Trophoblast cell (in vitro differentiated cells and primary cell): Measurements from ENCODE around the gene EDNRA.

ENCODE experiments used
- DNase-seq, 2 donors: peaks; one replicate each; pipeline ENCODE4 v3.0.0-alpha.2; 2016
- H2AFZ ChIP-seq: 2 replicates; pipeline ENCODE4 v1.6.1; 2013; ENCODE audit warnings: low read length, moderate library complexity, mild to moderate bottlenecking; ENCODE audit not compliant: insufficient read depth, poor library complexity
- H2AK5ac ChIP-seq: 2 replicates; pipeline ENCODE4 v1.6.1; 2013; ENCODE audit warnings: mild to moderate bottlenecking, low read length
- H2BK120ac ChIP-seq: 2 replicates; pipeline ENCODE4 v1.6.1; 2013; ENCODE audit warnings: low read length, mild to moderate bottlenecking, moderate library complexity; ENCODE audit not compliant: insufficient read depth, poor library complexity
- H2BK12ac ChIP-seq: 2 replicates; pipeline ENCODE4 v1.6.1; 2013; ENCODE audit warnings: mild to moderate bottlenecking, low read length, moderate library complexity
- H2BK5ac ChIP-seq: 2 replicates; pipeline ENCODE4 v1.6.1; 2013; ENCODE audit warnings: low read length, low read depth, moderate library complexity, mild to moderate bottlenecking; ENCODE audit not compliant: poor library complexity
- H3K14ac ChIP-seq: 2 replicates; pipeline ENCODE4 v1.6.1; 2013; ENCODE audit warnings: mild to moderate bottlenecking, low read length
- H3K18ac ChIP-seq: 2 replicates; pipeline ENCODE4 v1.6.1; 2013; ENCODE audit warnings: mild to moderate bottlenecking, low read length
- H3K23ac ChIP-seq: 2 replicates; pipeline ENCODE4 v1.6.1; 2013; ENCODE audit warnings: low read length
- H3K27ac ChIP-seq: 2 replicates; pipeline ENCODE4 v1.5.1; 2013; ENCODE audit warnings: low read depth, mild to moderate bottlenecking, inconsistent platforms, low read length, moderate library complexity
- H3K27me3 ChIP-seq: 2 replicates; pipeline ENCODE4 v1.6.1; 2013; ENCODE audit warnings: inconsistent platforms, mild to moderate bottlenecking, low read length, moderate library complexity; ENCODE audit not compliant: insufficient read depth
- H3K36me3 ChIP-seq, 2 experiments: 1 replicate in 1 of 2; 2 replicates in 1 of 2; pipeline ENCODE4 v1.6.1; 2013; ENCODE audit warnings: low read length in 2 of 2, mild to moderate bottlenecking in 2 of 2, moderate library complexity in 1 of 2; ENCODE audit not compliant: insufficient read depth in 2 of 2, control insufficient read depth in 1 of 2
- H3K4ac ChIP-seq: 2 replicates; pipeline ENCODE4 v1.6.1; 2013; ENCODE audit warnings: low read depth, mild to moderate bottlenecking, low read length, moderate library complexity
- H3K4me1 ChIP-seq, 2 experiments: 1 replicate in 1 of 2; 2 replicates in 1 of 2; pipeline ENCODE4 v1.6.1; 2013; ENCODE audit warnings: low read length in 2 of 2, mild to moderate bottlenecking in 2 of 2, moderate library complexity in 1 of 2; ENCODE audit not compliant: insufficient read depth in 2 of 2, control insufficient read depth in 1 of 2
- H3K4me2 ChIP-seq: 2 replicates; pipeline ENCODE4 v1.6.1; 2013; ENCODE audit warnings: inconsistent platforms, mild to moderate bottlenecking, low read length, moderate library complexity
- H3K4me3 ChIP-seq: 2 replicates; pipeline ENCODE4 v1.5.1; 2013; ENCODE audit warnings: mild to moderate bottlenecking, low read depth, low read length, inconsistent platforms
- H3K79me1 ChIP-seq: one replicate; pipeline ENCODE4 v1.6.1; 2013; ENCODE audit warnings: low read length
- H3K79me2 ChIP-seq: 2 replicates; pipeline ENCODE4 v1.6.1; 2013; ENCODE audit warnings: low read length, mild to moderate bottlenecking; ENCODE audit not compliant: control insufficient read depth, insufficient read depth, poor library complexity
- H3K9ac ChIP-seq: 2 replicates; pipeline ENCODE4 v1.6.1; 2013; ENCODE audit warnings: mild to moderate bottlenecking, low read length
- H3K9me3 ChIP-seq: 2 replicates; pipeline ENCODE4 v1.6.1; 2013; ENCODE audit warnings: low read depth, mild to moderate bottlenecking, control low read depth, inconsistent platforms, low read length; ENCODE audit not compliant: insufficient read depth
- H4K12ac ChIP-seq: 2 replicates; pipeline ENCODE4 v1.6.1; 2013; ENCODE audit warnings: low read depth, mild to moderate bottlenecking, low read length, moderate library complexity
- H4K8ac ChIP-seq: 2 replicates; pipeline ENCODE4 v1.6.1; 2013; ENCODE audit warnings: low read depth, mild to moderate bottlenecking, low read length, moderate library complexity
- H4K91ac ChIP-seq: one replicate; pipeline ENCODE4 v1.6.1; 2013; ENCODE audit warnings: low read depth, mild to moderate bottlenecking, low read length, moderate library complexity
- WGBS: extraction: QIAGEN DNeasy Blood & Tissue Kit; methylation state at CpG from one replicate; pipeline ENCODE4 v1.1.7; 2013; ENCODE audit warnings: missing lambda C conversion rate; ENCODE audit not compliant: insufficient read length, insufficient coverage; ENCODE audit errors: extremely low coverage; 5-methylcytosine and 5-hydroxymethylcytosine counted together

Gene EDNRA

DNA sequence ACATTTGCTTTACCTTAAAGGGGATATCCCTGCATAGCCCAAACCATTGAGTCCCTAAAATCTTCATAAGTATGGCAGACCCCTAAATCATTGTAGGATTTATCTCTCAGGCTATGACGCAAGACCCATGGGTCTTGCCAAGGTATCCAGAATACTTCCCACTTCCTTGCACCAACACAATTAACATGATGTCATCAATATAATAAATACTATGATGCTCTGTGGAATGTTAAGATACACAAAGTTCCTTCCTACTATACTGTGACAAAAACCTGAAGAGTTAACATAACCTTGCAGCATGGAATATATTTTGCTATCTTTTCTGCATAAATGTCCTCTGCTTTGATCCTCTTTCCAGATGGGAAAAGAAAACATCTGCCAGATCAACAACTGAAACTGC is 86.4 kb downstream of the EDNRA start:
- no peak for DNase-seq
- Histone ChIP-seq H3K27me3 (no peaks in the 10 kb centered on the region), H3K4me1 (no peaks in the 10 kb centered on the region), H2BK5ac (no peak overlapping the region), H3K14ac (no peak overlapping the region), H2BK12ac (no peak overlapping the region), H3K4me2 (no peak overlapping the region), H3K4ac (no peak overlapping the region), H3K9me3 (no peaks in the 10 kb centered on the region), H3K9ac (no peak overlapping the region), H4K12ac (no peak overlapping the region), H4K91ac (no peak overlapping the region), H3K36me3 (no peaks in the 10 kb centered on the region), H3K18ac (no peak overlapping the region), H3K79me2 (no peaks in the 10 kb centered on the region), H3K27ac (no peak overlapping the region), H3K79me1 (no peaks in the 10 kb centered on the region), H2AFZ (no peak overlapping the region), H2BK120ac (no peak overlapping the region), H3K23ac (no peak overlapping the region), H3K4me3 (no peak overlapping the region), H4K8ac (no peak overlapping the region), H2AK5ac (no peak overlapping the region)
- no CpG with 5 or more reads among the region's 1 CpG for WGBS

DNA sequence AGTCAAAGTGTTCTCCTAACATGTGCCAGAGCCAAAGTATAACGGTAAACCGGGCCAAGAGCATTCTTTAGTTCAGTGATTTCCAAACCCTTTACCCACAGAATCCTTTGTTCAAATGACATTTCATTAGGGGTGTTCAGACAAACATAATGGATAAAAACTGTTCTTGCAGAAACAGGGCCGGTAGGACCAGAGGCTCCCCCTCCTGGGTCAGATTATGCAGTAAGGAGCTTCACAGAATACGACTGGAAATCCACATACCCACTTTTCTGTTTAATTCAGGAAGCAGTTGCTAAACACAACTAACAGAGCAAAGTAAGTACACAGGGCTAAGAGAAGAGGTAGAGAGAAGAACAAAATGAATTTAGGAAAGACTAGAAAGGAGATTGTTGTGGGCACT is 89.7 kb downstream of the EDNRA start:
- no peak overlapping the region for H3K14ac ChIP-seq
- no peaks in the 10 kb centered on the region for H3K9me3 ChIP-seq
- H3K4me3 ChIP-seq = no peak overlapping the region
- no peaks in the 10 kb centered on the region for H3K79me2 ChIP-seq
- no peak overlapping the region for H2AK5ac ChIP-seq
- H3K36me3 ChIP-seq = no peaks in the 10 kb centered on the region
- no peaks in the 10 kb centered on the region for H3K27me3 ChIP-seq
- H2BK5ac ChIP-seq = no peak overlapping the region
- no peak overlapping the region for H2AFZ ChIP-seq
- no peak for DNase-seq
- no peak overlapping the region for H3K4me2 ChIP-seq
- no peak overlapping the region for H3K23ac ChIP-seq
- no peak overlapping the region for H3K9ac ChIP-seq
- H4K8ac ChIP-seq = no peak overlapping the region
- no peak overlapping the region for H4K12ac ChIP-seq
- H4K91ac ChIP-seq = no peak overlapping the region
- no CpG with 5 or more reads among the region's 4 CpGs for WGBS
- no peak overlapping the region for H2BK12ac ChIP-seq
- H3K4ac ChIP-seq = no peak overlapping the region
- no peak overlapping the region for H2BK120ac ChIP-seq
- no peaks in the 10 kb centered on the region for H3K79me1 ChIP-seq
- H3K4me1 ChIP-seq = no peaks in the 10 kb centered on the region
- H3K18ac ChIP-seq = no peak overlapping the region
- no peak overlapping the region for H3K27ac ChIP-seq

DNA sequence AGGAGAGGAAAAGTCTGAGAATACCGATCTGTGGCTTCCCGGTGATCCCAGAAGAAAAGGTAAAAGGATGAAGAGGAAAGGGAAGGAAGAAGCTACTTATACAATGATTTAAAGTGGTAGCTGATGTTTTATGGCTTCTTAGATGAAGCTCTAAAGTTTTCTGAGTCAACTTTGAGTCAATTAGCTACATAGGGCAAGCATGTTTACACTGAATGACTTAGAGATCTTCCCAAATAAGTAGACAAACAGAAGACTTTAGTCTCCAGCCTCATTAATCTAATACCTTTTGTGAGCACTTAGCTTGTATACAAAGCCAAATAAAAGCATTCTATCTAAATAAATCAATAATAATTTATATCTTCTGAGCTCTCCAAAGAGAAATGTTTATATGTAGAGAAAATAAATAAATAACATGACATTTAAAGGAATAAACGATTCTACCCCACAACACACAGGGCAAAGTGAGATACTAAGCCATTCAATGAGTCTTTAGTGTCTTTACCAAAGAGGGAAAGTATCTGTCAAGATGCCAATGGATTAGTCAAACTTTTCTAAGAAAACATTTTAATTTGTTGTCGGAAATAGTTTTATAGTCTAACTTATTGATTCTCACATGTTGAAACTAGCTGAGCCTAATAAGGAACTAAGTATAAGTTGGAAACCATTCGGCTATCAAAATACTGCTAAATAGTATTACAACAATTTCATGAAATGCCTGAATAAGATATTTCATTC is 90.3 kb downstream of the EDNRA start:
- Histone ChIP-seq H2AFZ (no peak overlapping the region), H2BK5ac (no peak overlapping the region), H3K18ac (no peak overlapping the region), H2BK120ac (no peak overlapping the region), H2AK5ac (no peak overlapping the region), H3K79me2 (no peaks in the 10 kb centered on the region), H3K27ac (no peak overlapping the region), H3K4me3 (no peak overlapping the region), H4K8ac (no peak overlapping the region), H3K4ac (no peak overlapping the region), H3K23ac (no peak overlapping the region), H3K9ac (no peak overlapping the region), H3K36me3 (no peaks in the 10 kb centered on the region), H4K12ac (no peak overlapping the region), H4K91ac (no peak overlapping the region), H3K4me1 (no peaks in the 10 kb centered on the region), H2BK12ac (no peak overlapping the region), H3K4me2 (no peak overlapping the region), H3K27me3 (no peaks in the 10 kb centered on the region), H3K14ac (no peak overlapping the region), H3K79me1 (no peaks in the 10 kb centered on the region), H3K9me3 (no peaks in the 10 kb centered on the region)
- DNase-seq = no peak
- no CpG with 5 or more reads among the region's 5 CpGs for WGBS

DNA sequence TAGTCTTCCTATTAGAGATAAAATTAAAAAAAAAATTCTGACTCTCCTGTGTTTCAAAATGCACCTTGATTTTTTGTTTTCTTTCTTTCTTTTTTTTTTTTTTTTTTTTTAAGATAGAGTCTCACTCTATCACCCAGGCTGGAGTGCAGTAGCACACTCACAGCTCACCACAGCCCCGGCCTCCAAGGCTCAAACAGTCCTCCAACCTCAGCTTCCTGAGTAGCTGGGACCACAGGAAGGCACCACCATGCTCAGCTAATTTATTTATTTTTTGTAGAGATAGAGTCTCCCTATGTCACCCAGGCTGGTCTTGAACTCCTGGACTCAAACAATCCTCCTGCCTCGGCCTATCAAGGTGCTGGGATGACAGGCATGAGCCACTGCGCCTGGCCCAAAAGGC is 95.2 kb downstream of the EDNRA start:
- DNase-seq = no peak
- H3K4me3 ChIP-seq = no peak overlapping the region
- no peak overlapping the region for H2BK5ac ChIP-seq
- H3K27me3 ChIP-seq = no peaks in the 10 kb centered on the region
- no peak overlapping the region for H4K91ac ChIP-seq
- no peaks in the 10 kb centered on the region for H3K9me3 ChIP-seq
- no peak overlapping the region for H4K12ac ChIP-seq
- H3K4ac ChIP-seq = no peak overlapping the region
- no CpG with 5 or more reads among the region's 3 CpGs for WGBS
- no peak overlapping the region for H3K27ac ChIP-seq
- H2AK5ac ChIP-seq = no peak overlapping the region
- no peak overlapping the region for H3K23ac ChIP-seq
- H3K36me3 ChIP-seq = no peaks in the 10 kb centered on the region
- H3K9ac ChIP-seq = no peak overlapping the region
- no peak overlapping the region for H2BK120ac ChIP-seq
- no peaks in the 10 kb centered on the region for H3K79me1 ChIP-seq
- no peak overlapping the region for H3K4me2 ChIP-seq
- H2BK12ac ChIP-seq = no peak overlapping the region
- H3K14ac ChIP-seq = no peak overlapping the region
- no peak overlapping the region for H2AFZ ChIP-seq
- no peaks in the 10 kb centered on the region for H3K79me2 ChIP-seq
- H3K18ac ChIP-seq = no peak overlapping the region
- peaks cover 2 to 3% of the 10 kb centered on the region in 2 experiments for H3K4me1 ChIP-seq
- no peak overlapping the region for H4K8ac ChIP-seq
